HEK293 (cell line): Measurements from ENCODE around the gene ELAPOR1.
A peak's percentile ranks its signal among the peaks of the same experiment; 100 is the strongest.

Experiments used
- CTCF ChIA-PET: fragments of 350-600 bp; formaldehyde crosslinking; extraction: SDS; loops from one replicate; lab custom pipeline; 2021; ENCODE audit warnings: antibody characterized with exemption; lab: Yijun Ruan, JAX
- POLR2A ChIA-PET: fragments of 300-600 bp; formaldehyde crosslinking; extraction: SDS; loops from one replicate; lab custom pipeline; 2020; ENCODE audit warnings: antibody characterized with exemption, inconsistent platforms; lab: Yijun Ruan, JAX
- H3K27ac ChIP-seq: fragments of 200-500 bp; sonication (Bioruptor generic); 2 replicates; pipeline ENCODE4 v1.5.1; 2014; ENCODE audit warnings: low read depth, low read length, control low read depth, inconsistent platforms; ENCODE audit errors: extremely low read depth
- H3K36me3 ChIP-seq, 2 experiments: fragments of 200-500 bp in 1 of 2; sonication (Bioruptor generic) in 1 of 2; 1 replicate in 1 of 2; 2 replicates in 1 of 2; pipeline ENCODE4 v1.5.1; 2014 to 2017; ENCODE audit warnings: inconsistent platforms in 2 of 2, low read length in 2 of 2; ENCODE audit not compliant: control insufficient read depth in 2 of 2, insufficient read depth in 1 of 2
- H3K4me1 ChIP-seq: fragments of 200-500 bp; sonication (Bioruptor generic); 2 replicates; pipeline ENCODE4 v1.5.1; 2014; ENCODE audit warnings: mild to moderate bottlenecking, low read length, inconsistent platforms; ENCODE audit not compliant: control insufficient read depth, insufficient read depth
- H3K4me3 ChIP-seq: 2 replicates; pipeline ENCODE4 v1.5.1; 2011; ENCODE audit warnings: low read depth, mild to moderate bottlenecking, control low read depth, low read length, moderate library complexity
- H3K9me3 ChIP-seq: fragments of 200-500 bp; sonication (Bioruptor generic); 2 replicates; pipeline ENCODE4 v1.5.1; 2014; ENCODE audit warnings: low read depth, low read length, inconsistent platforms; ENCODE audit not compliant: control insufficient read depth, insufficient read depth
- KLF10 ChIP-seq: fragments of 450-650 bp; IDR thresholded peaks from 2 replicates; pipeline ENCODE4 v1.5.1; 2018; ENCODE audit warnings: missing biosample characterization, mild to moderate bottlenecking, missing genetic modification characterization
- OVOL3 ChIP-seq: fragments of 450-650 bp; formaldehyde crosslinking; IDR thresholded peaks from 2 replicates; pipeline ENCODE4 v1.5.1; 2016; ENCODE audit warnings: missing biosample characterization, missing genetic modification characterization
- SP2 ChIP-seq: fragments of 450-650 bp; formaldehyde crosslinking; IDR thresholded peaks from 2 replicates; pipeline ENCODE4 v1.5.1; 2016; ENCODE audit warnings: missing biosample characterization, missing genetic modification characterization
- ZBTB17 ChIP-seq: fragments of 450-650 bp; formaldehyde crosslinking; IDR thresholded peaks from 2 replicates; pipeline ENCODE4 v1.5.1; 2016; ENCODE audit warnings: missing biosample characterization, missing genetic modification characterization
- ZBTB6 ChIP-seq: fragments of 450-650 bp; formaldehyde crosslinking; IDR thresholded peaks from 2 replicates; pipeline ENCODE4 v1.5.1; 2017; ENCODE audit warnings: missing biosample characterization, missing genetic modification characterization
- ZIC2 ChIP-seq: fragments of 450-650 bp; formaldehyde crosslinking; IDR thresholded peaks from 2 replicates; pipeline ENCODE4 v1.5.1; 2016; ENCODE audit warnings: missing biosample characterization, missing genetic modification characterization
- ZNF132 ChIP-seq: fragments of 450-650 bp; formaldehyde crosslinking; IDR thresholded peaks from 2 replicates; pipeline ENCODE4 v1.5.1; 2017; ENCODE audit warnings: missing biosample characterization, missing genetic modification characterization, borderline replicate concordance
- ZNF202 ChIP-seq: fragments of 450-650 bp; formaldehyde crosslinking; IDR thresholded peaks from 2 replicates; pipeline ENCODE4 v1.5.1; 2016; ENCODE audit warnings: missing biosample characterization, missing genetic modification characterization, borderline replicate concordance
- ZNF223 ChIP-seq: fragments of 450-650 bp; formaldehyde crosslinking; IDR thresholded peaks from 2 replicates; pipeline ENCODE4 v1.5.1; 2016; ENCODE audit warnings: missing biosample characterization, missing genetic modification characterization
- ZNF335 ChIP-seq: fragments of 450-650 bp; formaldehyde crosslinking; conservative IDR thresholded peaks from 2 replicates; pipeline ENCODE4 v1.5.1; 2016; ENCODE audit warnings: missing biosample characterization, missing genetic modification characterization
- ZNF37A ChIP-seq: fragments of 450-650 bp; IDR thresholded peaks from 2 replicates; pipeline ENCODE4 v1.5.1; 2018; ENCODE audit warnings: missing biosample characterization, missing genetic modification characterization
- ZNF48 ChIP-seq: fragments of 450-650 bp; formaldehyde crosslinking; IDR thresholded peaks from 2 replicates; pipeline ENCODE4 v1.5.1; 2016; ENCODE audit warnings: missing biosample characterization, missing genetic modification characterization
- ZNF544 ChIP-seq: fragments of 450-650 bp; formaldehyde crosslinking; IDR thresholded peaks from 2 replicates; pipeline ENCODE4 v1.5.0; 2017; ENCODE audit warnings: missing biosample characterization, missing genetic modification characterization
- ZNF555 ChIP-seq: fragments of 450-650 bp; formaldehyde crosslinking; conservative IDR thresholded peaks from 2 replicates; pipeline ENCODE4 v1.5.1; 2017; ENCODE audit warnings: missing biosample characterization, mild to moderate bottlenecking, missing genetic modification characterization, inconsistent platforms
- ZNF626 ChIP-seq: fragments of 450-650 bp; sonication (Bioruptor Pico); formaldehyde crosslinking; IDR thresholded peaks from 2 replicates; pipeline ENCODE4 v1.5.1; 2018; ENCODE audit warnings: missing biosample characterization, missing genetic modification characterization, inconsistent platforms
- ZNF664 ChIP-seq: fragments of 450-650 bp; formaldehyde crosslinking; IDR thresholded peaks from 2 replicates; pipeline ENCODE4 v1.5.1; 2016; ENCODE audit warnings: missing biosample characterization, missing genetic modification characterization
- ZNF670 ChIP-seq: fragments of 450-650 bp; formaldehyde crosslinking; IDR thresholded peaks from 2 replicates; pipeline ENCODE4 v1.5.1; 2016; ENCODE audit warnings: missing biosample characterization, missing genetic modification characterization, low read depth
- ZNF704 ChIP-seq: fragments of 450-650 bp; formaldehyde crosslinking; IDR thresholded peaks from 2 replicates; pipeline ENCODE4 v1.5.1; 2016; ENCODE audit warnings: missing biosample characterization, missing genetic modification characterization
- ZNF776 ChIP-seq: fragments of 450-650 bp; formaldehyde crosslinking; IDR thresholded peaks from 2 replicates; pipeline ENCODE4 v1.5.0; 2017; ENCODE audit warnings: missing biosample characterization, missing genetic modification characterization, borderline replicate concordance

The ELAPOR1 gene

DNA sequence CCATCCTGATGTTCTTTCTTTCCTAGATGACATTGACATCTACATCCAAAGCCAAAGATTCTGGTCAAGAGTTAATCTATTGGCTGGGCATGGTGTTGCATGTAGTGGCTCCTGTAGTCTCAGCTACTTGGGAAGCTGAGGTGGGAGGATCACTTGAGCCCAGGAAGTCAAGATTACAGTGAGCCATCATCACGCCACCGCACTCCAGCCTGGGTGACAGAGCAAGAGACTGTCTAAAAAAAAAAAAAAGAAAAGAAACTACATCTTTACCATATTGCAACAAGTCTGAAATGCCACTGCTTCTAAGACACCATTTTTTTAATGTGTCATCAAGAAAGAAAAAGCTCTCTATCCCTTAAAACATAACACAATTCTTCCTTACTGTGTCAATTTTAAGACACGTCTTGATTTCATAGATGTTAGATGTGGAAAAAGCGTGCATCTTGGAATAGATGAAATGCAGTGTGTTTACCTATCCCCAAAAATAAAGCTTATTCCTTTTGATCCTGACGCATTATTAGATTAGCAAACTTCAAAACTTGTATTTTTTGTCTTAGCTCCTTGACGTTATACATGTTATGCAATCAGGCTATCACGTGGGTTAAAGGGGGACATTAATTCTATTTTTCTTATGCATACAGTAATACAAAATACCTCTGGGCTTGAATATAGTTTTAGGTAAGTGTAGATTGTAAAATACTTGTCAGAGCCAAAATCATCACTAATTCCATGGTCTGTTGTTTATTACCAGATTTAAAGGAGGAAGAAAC lies 46.3 kb downstream of the ELAPOR1 start (continued):
- TF ChIP-seq ZNF704 (tag by site-specific recombination): no peak

- Histone ChIP-seq H3K4me1 (no peaks in the 10 kb centered on the region; the same call in 1 of the 2 replicates), H3K4me3 (no peak overlapping the region), H3K36me3 (no peaks in the 10 kb centered on the region), H3K27ac (no peak overlapping the region), H3K9me3 (no peaks in the 10 kb centered on the region)
- ChIA-PET POLR2A (no interaction called here), CTCF (interaction anchor here (0.6 kb wide), 1 partner anchor 10 kb away, joined by 3 read pairs; no protein-coding TSS in a partner anchor)
- TF ChIP-seq ZNF132 (tag by site-specific recombination) (no peak), ZBTB17 (tag by site-specific recombination) (peak; percentile 69; the same call in 1 of the 2 replicates), ZNF223 (tag by site-specific recombination) (no peak)
Measured at GRCh38 chr1:109161858-109162606, 48.1 kb downstream of the ELAPOR1 start.

GRCh38 chr1:109162626-109163025 lies 48.7 kb downstream of the ELAPOR1 start:
- ChIA-PET POLR2A (no interaction called here), CTCF (interaction anchor here (0.7 to 1.3 kb wide), 3 partner anchors 32 to 50 kb away, joined by 3 read pairs; a partner anchor contains a TSS)
- H3K4me3 ChIP-seq: no peak overlapping the region
- TF ChIP-seq ZIC2 (tag by site-specific recombination): no peak
- no peak for TF ChIP-seq OVOL3 (tag by site-specific recombination)
- TF ChIP-seq ZNF555: no peak
- 0 out of 2 replicates have a peak, but pooled peaks have one; percentile 25 for TF ChIP-seq ZNF664 (tag by site-specific recombination)
- H3K27ac ChIP-seq: no peak overlapping the region
- H3K4me1 ChIP-seq: no peaks in the 10 kb centered on the region; the same call in 1 of the 2 replicates
- no peaks in the 10 kb centered on the region for H3K36me3 ChIP-seq
- H3K9me3 ChIP-seq: no peaks in the 10 kb centered on the region

GRCh38 chr1:109163551-109163950 lies 49.6 kb downstream of the ELAPOR1 start:
- POLR2A ChIA-PET: no interaction called here
- Histone ChIP-seq H3K27ac (no peak overlapping the region), H3K36me3 (no peaks in the 10 kb centered on the region), H3K9me3 (no peaks in the 10 kb centered on the region), H3K4me3 (no peak overlapping the region), H3K4me1 (no peaks in the 10 kb centered on the region; the same call in 1 of the 2 replicates)
- TF ChIP-seq SP2 (tag by site-specific recombination) (no peak), ZNF670 (tag by site-specific recombination) (no peak), ZBTB6 (no peak), ZNF776 (tag by site-specific recombination) (no peak), ZNF544 (tag by site-specific recombination) (no peak), ZNF626 (tag by site-specific recombination) (no peak), KLF10 (tag by site-specific recombination) (no peak), ZNF202 (no peak), ZNF37A (tag by site-specific recombination) (no peak), ZNF335 (tag by site-specific recombination) (no peak), ZNF48 (tag by site-specific recombination) (no peak)
- CTCF ChIA-PET: interaction anchor here (0.6 to 1.3 kb wide), 4 partner anchors 9 to 456 kb away, joined by 3 read pairs; partner anchors contain the start of genes AMPD2 and GNAT2
